Muscle of leg (tissue), 11 donors: Measurements from ENCODE around the gene ARHGDIG. TPM values are rescaled to one million over a fixed set of nuclear protein-coding genes. Genes with fewer than 3 reads are reported as not detected.
"Not testable (repeated sequence)": the region's sequence is repeated elsewhere in the genome, so short reads cannot be mapped to it uniquely, and the experiment has no call there.

Experiments used
- DNase-seq: peaks from one replicate; pipeline ENCODE4 v3.0.0; 2013
- H3K27ac ChIP-seq: one replicate; pipeline ENCODE4 v1.5.1; 2013; ENCODE audit warnings: mild to moderate bottlenecking, low read length, control low read depth
- H3K27me3 ChIP-seq: one replicate; pipeline ENCODE4 v1.6.1; 2013; ENCODE audit warnings: low read length; ENCODE audit not compliant: control insufficient read depth, insufficient read depth
- H3K36me3 ChIP-seq: one replicate; pipeline ENCODE4 v1.6.1; 2013; ENCODE audit warnings: low read length; ENCODE audit not compliant: control insufficient read depth, insufficient read depth
- H3K4me1 ChIP-seq: one replicate; pipeline ENCODE4 v1.6.1; 2013; ENCODE audit warnings: low read length; ENCODE audit not compliant: control insufficient read depth, insufficient read depth
- H3K4me3 ChIP-seq: one replicate; pipeline ENCODE4 v1.5.1; 2013; ENCODE audit warnings: low read length, control low read depth
- H3K9me3 ChIP-seq: replicated peaks from 2 replicates; pipeline ENCODE4 v1.6.1; 2013; ENCODE audit warnings: low read depth, low read length; ENCODE audit not compliant: control insufficient read depth
- WGBS: methylation state at CpG from one replicate; pipeline ENCODE4 v1.1.5; 2013; ENCODE audit warnings: missing lambda C conversion rate; ENCODE audit not compliant: insufficient coverage; 5-methylcytosine and 5-hydroxymethylcytosine counted together
- polyA plus RNA-seq, 8 donors: library from polyadenylated mRNA; unstranded; fragments of 120-200 nt; gene quantifications; one replicate each; pipeline versions ENCODE4 v1.2.1 to v1.2.3, GENCODE V29; 2013; ENCODE audit warnings: inconsistent platforms in 1 of 8, low replicate concordance in 1 of 8; ENCODE audit not compliant: insufficient read length in 8 of 8, insufficient read depth in 1 of 8
- total RNA-seq: library from RNA; stranded (reverse); fragments of 120-200 nt; gene quantifications from one replicate; pipeline ENCODE4 v1.2.4, GENCODE V29; 2013

The ARHGDIG gene
- total and polyA plus RNA-seq, 9 donors: 0.30 to 2.4 (median 0.66) TPM

GRCh38 chr16:325375-326145 is 45.2 kb downstream of the ARHGDIG start:
- no peak overlapping the region for H3K4me3 ChIP-seq
- H3K4me1 ChIP-seq: peaks cover 10% of the 10 kb centered on the region
- H3K27me3 ChIP-seq: no peaks in the 10 kb centered on the region
- 83% methylated on average over 17 of the region's 28 CpGs for WGBS
- no peak for DNase-seq
- no peak overlapping the region for H3K27ac ChIP-seq
- peaks cover 5% of the 10 kb centered on the region for H3K36me3 ChIP-seq
- H3K9me3 ChIP-seq: no peaks in the 10 kb centered on the region

- Histone ChIP-seq H3K4me3 (no peak overlapping the region), H3K27me3 (no peaks in the 10 kb centered on the region), H3K9me3 (no peaks in the 10 kb centered on the region), H3K36me3 (no peaks in the 10 kb centered on the region), H3K4me1 (peaks cover 17% of the 10 kb centered on the region), H3K27ac (no peak overlapping the region)
- WGBS: 70% methylated on average over 1 of the region's 2 CpGs
- DNase-seq: no peak
These were observed 50.4 kb downstream of the ARHGDIG start for GRCh38 chr16:330741-331140.

- not testable (repeated sequence) for H3K27me3 ChIP-seq, H3K36me3 ChIP-seq, H3K4me3 ChIP-seq, H3K27ac ChIP-seq, H3K9me3 ChIP-seq
- WGBS: 33% methylated on average over 1 of the region's 6 CpGs
- peaks cover 20% of the 10 kb centered on the region for H3K4me1 ChIP-seq
- DNase-seq: peak; percentile 85
These were observed 50.9 kb downstream of the ARHGDIG start for GRCh38 chr16:331181-331814.

Other genes starting within 250 kb of the ARHGDIG start
- gene POLR3K, start 227.0 kb upstream of the ARHGDIG start, total RNA-seq: 2.7 TPM
- 1 to 10 TPM; 7.6 to 9.8 (median 8.0) TPM for gene POLR3K, start 227.0 kb upstream of the ARHGDIG start, polyA plus RNA-seq
- 23.8 TPM for gene SNRNP25, start 226.8 kb upstream of the ARHGDIG start, total RNA-seq
- gene SNRNP25, start 226.8 kb upstream of the ARHGDIG start, polyA plus RNA-seq: 10 to 100 TPM; 27.2 to 31.9 (median 30.2) TPM
- 20.6 TPM for gene RHBDF1, start 208.0 kb upstream of the ARHGDIG start, total RNA-seq
- 10 to 100 TPM; 36.9 to 53.3 (median 48.2) TPM for gene RHBDF1, start 208.0 kb upstream of the ARHGDIG start, polyA plus RNA-seq
- 39.0 TPM for gene MPG, start 202.4 kb upstream of the ARHGDIG start, total RNA-seq
- 10 to 100 TPM; 24.2 to 37.6 (median 32.2) TPM for gene MPG, start 202.4 kb upstream of the ARHGDIG start, polyA plus RNA-seq
- 7.3 TPM for gene NPRL3, start 141.9 kb upstream of the ARHGDIG start, total RNA-seq
- gene NPRL3, start 141.9 kb upstream of the ARHGDIG start, polyA plus RNA-seq: 10 to 100 TPM; 21.3 to 31.1 (median 27.8) TPM
- gene HBZ, start 127.9 kb upstream of the ARHGDIG start, total RNA-seq: 0.93 TPM
- 10 to 100 TPM in 2 of 8 donors, 1 to 10 TPM in 6; 2.2 to 16.3 (median 7.5) TPM for gene HBZ, start 127.9 kb upstream of the ARHGDIG start, polyA plus RNA-seq
- 15.2 TPM for gene HBM, start 114.6 kb upstream of the ARHGDIG start, total RNA-seq
- gene HBM, start 114.6 kb upstream of the ARHGDIG start, polyA plus RNA-seq: 10 to 100 TPM in 6 of 8 donors, 1 to 10 TPM in 2; 4.3 to 28.0 (median 15.1) TPM
- gene HBA2, start 107.7 kb upstream of the ARHGDIG start, total RNA-seq: 926 TPM
- gene HBA2, start 107.7 kb upstream of the ARHGDIG start, polyA plus RNA-seq: over 10,000 TPM in 2 of 8 donors, 1,000 to 10,000 TPM in 6; 2,138 to 10,285 (median 6,265) TPM
- 387 TPM for gene HBA1, start 103.9 kb upstream of the ARHGDIG start, total RNA-seq
- 1,000 to 10,000 TPM; 1,237 to 7,147 (median 3,734) TPM for gene HBA1, start 103.9 kb upstream of the ARHGDIG start, polyA plus RNA-seq
- gene HBQ1, start 100.1 kb upstream of the ARHGDIG start, total RNA-seq: 2.5 TPM
- 1 to 10 TPM in 6 of 8 donors, under 1 TPM in 2; 0.85 to 3.2 (median 1.9) TPM for gene HBQ1, start 100.1 kb upstream of the ARHGDIG start, polyA plus RNA-seq
- 67.3 TPM for gene LUC7L, start 51.1 kb upstream of the ARHGDIG start, total RNA-seq
- 10 to 100 TPM; 59.1 to 89.4 (median 69.7) TPM for gene LUC7L, start 51.1 kb upstream of the ARHGDIG start, polyA plus RNA-seq
- gene FAM234A, start 45.8 kb upstream of the ARHGDIG start, total RNA-seq: 26.9 TPM
- 10 to 100 TPM; 38.1 to 49.5 (median 44.6) TPM for gene FAM234A, start 45.8 kb upstream of the ARHGDIG start, polyA plus RNA-seq
- gene RGS11, start 4.6 kb upstream of the ARHGDIG start, total RNA-seq: 1.2 TPM
- gene RGS11, start 4.6 kb upstream of the ARHGDIG start, polyA plus RNA-seq: 1 to 10 TPM in 6 of 8 donors, under 1 TPM in 2; 0.92 to 3.1 (median 1.6) TPM
- gene PDIA2, start 2.6 kb downstream of the ARHGDIG start, total RNA-seq: 0.84 TPM
- gene PDIA2, start 2.6 kb downstream of the ARHGDIG start, polyA plus RNA-seq: 1 to 10 TPM in 1 of 8 donors, under 1 TPM in 7; 0.46 to 1.8 (median 0.60) TPM
- gene AXIN1, start 72.1 kb downstream of the ARHGDIG start, total RNA-seq: 14.5 TPM
- 10 to 100 TPM; 11.5 to 19.2 (median 14.2) TPM for gene AXIN1, start 72.1 kb downstream of the ARHGDIG start, polyA plus RNA-seq
- 46.1 TPM for gene MRPL28, start 89.9 kb downstream of the ARHGDIG start, total RNA-seq
- 10 to 100 TPM; 48.4 to 52.6 (median 50.0) TPM for gene MRPL28, start 89.9 kb downstream of the ARHGDIG start, polyA plus RNA-seq
- 16.3 TPM for gene PGAP6, start 101.4 kb downstream of the ARHGDIG start, total RNA-seq
- 10 to 100 TPM; 23.3 to 38.2 (median 29.3) TPM for gene PGAP6, start 101.4 kb downstream of the ARHGDIG start, polyA plus RNA-seq
- gene NME4, start 116.6 kb downstream of the ARHGDIG start, total RNA-seq: 53.5 TPM
- 100 to 1,000 TPM in 3 of 8 donors, 10 to 100 TPM in 5; 70.9 to 115 (median 97.2) TPM for gene NME4, start 116.6 kb downstream of the ARHGDIG start, polyA plus RNA-seq
- 8.4 TPM for gene DECR2, start 121.3 kb downstream of the ARHGDIG start, total RNA-seq
- 10 to 100 TPM in 7 of 8 donors, 1 to 10 TPM in 1; 8.8 to 20.6 (median 13.4) TPM for gene DECR2, start 121.3 kb downstream of the ARHGDIG start, polyA plus RNA-seq
- 13.9 TPM for gene RAB11FIP3, start 145.1 kb downstream of the ARHGDIG start, total RNA-seq
- 10 to 100 TPM; 26.5 to 35.8 (median 29.8) TPM for gene RAB11FIP3, start 145.1 kb downstream of the ARHGDIG start, polyA plus RNA-seq
- 17.2 TPM for gene CAPN15, start 247.1 kb downstream of the ARHGDIG start, total RNA-seq
- gene CAPN15, start 247.1 kb downstream of the ARHGDIG start, polyA plus RNA-seq: 10 to 100 TPM; 20.0 to 36.7 (median 30.5) TPM